T1000 (cell line): Measurements from ENCODE around the gene SPATA19.
"Not testable (repeated sequence)": the region's sequence is repeated elsewhere in the genome, so short reads cannot be mapped to it uniquely, and the experiment has no call there.

Experiments
- DNase-seq: peaks from one replicate; lab custom pipeline; 2025; ENCODE audit warnings: mixed read lengths; lab: John Stamatoyannopoulos, UW

SPATA19 gene, protein sequence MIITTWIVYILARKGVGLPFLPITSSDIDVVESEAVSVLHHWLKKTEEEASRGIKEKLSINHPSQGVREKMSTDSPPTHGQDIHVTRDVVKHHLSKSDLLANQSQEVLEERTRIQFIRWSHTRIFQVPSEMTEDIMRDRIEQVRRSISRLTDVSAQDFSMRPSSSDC

DNA sequence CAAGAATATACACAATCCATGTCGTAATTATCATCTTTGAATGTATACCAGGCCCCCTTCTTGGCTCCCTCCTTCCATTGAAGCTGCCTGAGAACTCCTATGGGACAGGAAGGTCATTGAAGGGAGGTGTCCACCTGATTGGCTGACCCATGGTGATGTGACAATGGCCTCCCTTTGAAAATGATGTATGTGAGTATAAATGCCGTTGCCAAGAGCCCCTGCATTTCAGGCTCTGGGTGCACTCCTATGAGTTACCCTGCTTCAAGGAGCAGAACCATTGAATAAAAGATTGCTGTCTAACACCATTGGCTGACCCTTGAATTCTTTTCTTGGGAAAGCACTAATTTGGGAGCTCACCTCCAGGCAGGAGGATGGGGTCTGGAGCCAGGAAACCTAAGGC, at the start of gene SPATA19:
SPATA19 (minus strand) TSS at position 101 of the 400 bp plus-strand sequence; CDS start at position 34, 67 bp downstream.
- DNase-seq = no peak

DNA sequence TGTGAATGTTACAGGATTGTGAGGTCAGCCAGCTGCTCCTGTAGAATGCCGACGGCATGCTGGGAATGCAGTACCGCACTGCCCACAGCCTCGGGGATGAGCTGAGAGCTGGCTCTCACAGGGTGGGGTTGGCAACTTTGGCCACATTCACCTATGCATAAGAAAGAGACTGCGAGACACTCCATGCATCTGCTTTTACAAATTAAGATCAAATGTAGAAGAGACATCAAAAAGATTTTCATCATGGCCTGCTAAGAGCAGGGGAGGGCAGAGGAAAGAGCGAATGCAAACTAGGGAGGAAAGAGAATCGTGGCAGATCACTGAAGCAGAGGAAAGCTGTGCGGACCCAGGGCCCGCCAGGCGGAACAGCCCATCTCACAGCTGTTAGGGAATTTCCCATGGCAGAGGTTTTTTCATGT, 49.8 kb upstream of the SPATA19 start:
- no peak for DNase-seq

DNA sequence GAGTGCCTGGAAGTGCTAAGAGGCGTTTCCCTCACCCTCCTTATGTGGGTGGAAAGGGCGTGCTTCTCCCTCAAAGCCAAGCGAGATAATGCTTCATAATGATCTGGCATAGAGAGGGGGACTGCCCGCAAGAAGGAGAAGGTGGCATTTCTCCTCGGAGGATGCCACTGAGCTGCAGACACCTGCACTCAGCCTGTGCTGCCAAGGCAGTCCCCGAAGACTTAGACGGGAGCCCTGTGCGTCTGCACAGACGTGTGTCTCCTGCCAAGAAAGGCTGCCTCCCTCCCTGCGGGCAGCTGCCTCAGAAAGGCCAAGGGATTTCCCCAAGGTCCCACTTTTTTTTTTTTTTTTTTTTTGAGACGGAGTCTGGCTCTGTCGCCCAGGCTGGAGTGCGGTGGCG, 48.1 kb upstream of the SPATA19 start:
- no peak for DNase-seq

- no peak for DNase-seq
Measured at GRCh38 chr11:133892584-133893380, 47.5 kb upstream of the SPATA19 start.

DNA sequence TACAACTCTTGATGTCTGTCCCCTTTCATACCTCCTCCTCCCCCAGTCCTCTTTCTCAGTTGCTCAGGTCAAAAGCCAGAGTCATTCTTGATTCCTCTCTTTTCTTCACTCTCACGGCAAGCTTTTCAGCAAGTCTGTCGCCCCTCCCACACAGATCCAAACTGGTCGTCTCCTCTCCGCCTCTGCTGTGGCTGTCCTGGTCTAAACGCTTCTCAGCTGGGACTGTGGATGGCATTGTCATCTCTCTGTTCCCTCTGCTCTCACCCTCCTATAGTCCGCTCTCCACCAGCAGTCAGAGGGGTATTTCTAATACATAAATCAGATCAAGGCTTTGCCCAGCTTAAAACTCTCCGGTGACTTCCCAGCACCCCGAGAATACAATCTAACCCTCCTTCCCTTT, 46.8 kb upstream of the SPATA19 start:
- no peak for DNase-seq

GRCh38 chr11:133889893-133890292, 44.6 kb upstream of the SPATA19 start:
- DNase-seq = no peak

- DNase-seq = no peak
Measured at GRCh38 chr11:133889188-133889587, 43.9 kb upstream of the SPATA19 start.

- no peak for DNase-seq
Measured at GRCh38 chr11:133887692-133888332, 42.5 kb upstream of the SPATA19 start.

DNA sequence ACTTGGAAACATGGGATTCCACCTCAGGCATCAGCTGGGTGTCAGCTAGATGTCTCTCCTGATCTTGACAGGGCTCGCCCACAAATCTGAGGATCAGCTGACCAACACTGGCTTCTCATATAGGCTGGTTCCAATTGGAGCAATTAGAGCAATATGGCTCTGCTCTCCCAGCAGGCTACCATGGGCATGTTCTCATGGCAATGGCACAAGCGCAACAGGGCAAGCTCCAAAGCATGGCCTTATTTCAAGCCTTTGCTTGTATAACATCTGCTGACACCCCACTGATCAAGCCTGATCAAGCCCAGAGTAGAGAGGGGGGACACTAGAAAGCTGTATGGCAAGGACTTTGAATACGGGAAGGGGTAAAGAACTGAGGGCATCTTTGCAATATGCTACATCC, 40.7 kb upstream of the SPATA19 start:
- DNase-seq = no peak

- DNase-seq = no peak
Measured at GRCh38 chr11:133872160-133872559, 26.8 kb upstream of the SPATA19 start.

GRCh38 chr11:133867456-133867855, 22.1 kb upstream of the SPATA19 start:
- no peak for DNase-seq

DNA sequence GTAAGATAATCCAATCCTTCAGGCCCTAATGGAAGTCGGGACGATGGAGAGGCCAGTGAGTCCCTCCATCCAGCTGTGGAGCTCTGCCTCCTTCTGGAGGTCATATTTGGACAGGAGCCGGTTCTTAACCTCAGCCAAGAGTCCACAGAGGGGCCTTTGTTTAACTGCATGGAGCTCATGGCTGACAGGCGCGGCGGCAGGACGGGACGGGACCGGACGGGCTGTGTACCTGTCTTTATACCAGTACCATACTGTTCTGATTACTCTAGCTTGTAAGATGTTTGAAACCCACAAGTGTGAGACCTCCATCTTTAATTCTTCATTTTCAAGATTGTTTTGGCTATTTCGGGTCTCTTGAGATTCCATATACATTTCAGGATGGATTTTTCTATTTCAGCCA, 20.2 kb upstream of the SPATA19 start:
- DNase-seq = no peak

- no peak for DNase-seq
Measured at GRCh38 chr11:133864756-133865155, 19.4 kb upstream of the SPATA19 start.

GRCh38 chr11:133860151-133860550, 14.8 kb upstream of the SPATA19 start:
- no peak for DNase-seq

DNA sequence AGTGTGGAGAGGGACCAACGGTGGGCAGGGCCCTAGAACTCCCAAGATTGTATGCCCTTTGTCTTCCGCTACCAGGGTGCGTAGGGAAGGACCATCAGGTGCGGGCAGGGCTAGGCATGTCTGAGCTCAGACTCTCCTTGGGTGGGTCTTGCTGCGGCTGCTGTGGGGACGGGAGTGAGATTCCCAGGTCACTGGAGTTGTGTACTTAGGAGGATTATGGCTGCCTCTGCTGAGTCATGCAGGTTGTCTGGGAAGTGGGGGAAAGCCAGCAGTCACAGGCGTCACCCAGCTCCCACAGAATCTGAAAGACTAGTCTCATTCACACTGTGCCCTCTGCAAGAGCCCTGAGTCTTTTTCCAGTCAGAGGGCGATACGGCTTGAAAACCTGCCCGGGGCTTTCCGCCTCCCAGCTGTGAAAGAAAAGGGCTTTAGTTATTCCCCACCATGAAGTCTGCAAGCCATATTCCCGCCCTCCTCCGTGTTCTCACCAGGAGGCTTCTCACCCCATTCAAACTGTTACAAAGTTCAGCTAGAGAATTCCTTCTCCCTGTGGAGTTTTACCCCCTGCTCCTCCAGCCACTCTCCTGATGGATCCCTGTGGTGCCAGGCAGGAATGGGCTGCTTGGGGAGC, 9.1 kb upstream of the SPATA19 start:
- DNase-seq = not testable (repeated sequence)

- DNase-seq = no peak
Measured at GRCh38 chr11:133844217-133844616, 1.1 kb downstream of the SPATA19 start.

GRCh38 chr11:133843454-133843987, 1.8 kb downstream of the SPATA19 start:
- no peak for DNase-seq

DNA sequence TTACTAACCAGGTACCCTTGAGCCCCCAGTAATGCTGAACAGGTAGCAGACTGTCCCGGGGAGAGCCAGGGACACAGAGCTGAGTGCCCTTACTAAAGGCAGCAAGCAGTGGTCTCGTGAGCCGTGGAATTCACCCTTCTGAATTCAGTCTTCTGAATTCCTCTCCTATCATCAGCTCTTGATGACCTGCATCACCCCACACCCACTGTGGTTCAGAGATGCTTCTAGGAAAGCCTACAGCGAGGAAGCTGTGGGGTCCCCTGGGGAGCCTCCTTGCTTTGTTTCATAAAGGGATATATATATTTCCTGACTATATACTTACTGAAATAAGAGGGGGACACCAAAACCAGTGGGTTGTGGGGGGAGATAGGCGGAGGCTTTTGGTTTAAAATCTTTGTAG, 2.6 kb downstream of the SPATA19 start:
- no peak for DNase-seq

DNA sequence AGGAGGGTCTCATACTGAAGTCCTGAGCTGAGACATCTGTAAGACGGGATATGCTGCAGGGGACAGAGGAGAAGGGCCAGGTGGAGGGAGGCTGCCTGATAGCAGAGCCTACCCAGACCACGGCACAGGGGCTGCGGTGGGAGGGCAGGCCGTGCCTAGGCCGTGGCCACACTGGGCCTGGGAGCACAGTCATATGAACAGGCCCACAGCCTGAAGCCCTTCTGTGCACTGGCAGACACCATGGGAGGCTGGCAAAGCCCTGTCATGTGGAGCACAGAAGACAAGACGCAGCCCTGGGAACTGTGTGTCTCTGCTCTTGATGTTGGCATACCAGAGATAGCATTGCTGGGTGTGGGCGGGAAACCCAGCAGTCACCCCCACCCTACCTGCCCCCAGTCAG, 3.3 kb downstream of the SPATA19 start:
- DNase-seq = no peak

DNA sequence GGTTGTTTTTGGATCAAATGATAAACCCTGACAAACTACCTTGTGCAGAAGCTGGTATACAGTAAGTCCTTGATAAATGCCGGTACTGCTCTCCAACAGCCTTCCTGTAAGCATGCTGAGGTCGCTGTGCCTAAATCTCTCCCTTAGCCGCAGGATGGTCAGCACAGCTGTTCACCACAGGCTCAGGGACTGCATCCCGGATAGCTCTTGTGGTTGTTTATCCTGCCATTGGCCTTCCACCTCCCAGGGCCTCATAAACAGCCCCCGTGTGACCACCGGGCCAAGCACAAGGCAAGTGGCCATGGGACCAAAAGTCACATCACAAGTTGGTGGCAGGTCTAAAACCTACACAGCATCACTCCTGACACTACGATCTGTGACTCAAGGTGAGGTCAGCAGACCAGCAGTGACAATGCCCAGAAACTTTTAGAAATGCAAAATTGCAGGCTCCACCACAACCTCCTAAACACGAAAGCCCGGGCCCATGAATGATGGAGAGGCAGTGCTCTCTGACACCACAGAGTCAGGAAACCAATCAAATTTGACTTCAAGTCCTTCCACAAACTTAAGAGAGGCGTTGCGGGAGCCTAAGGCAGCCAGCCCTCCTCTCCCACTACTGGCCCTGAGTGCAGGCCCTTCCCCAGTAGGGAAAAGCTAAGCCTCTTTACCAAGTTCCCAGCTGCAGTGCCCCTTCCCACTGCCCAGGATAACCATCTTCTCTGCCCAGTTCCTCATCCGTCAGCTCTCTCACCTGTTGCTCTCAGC, 3.9 kb downstream of the SPATA19 start:
- DNase-seq = no peak

GRCh38 chr11:133840479-133840941, 4.8 kb downstream of the SPATA19 start:
- no peak for DNase-seq
